Neuronal stem cell (in vitro differentiated cells): Measurements from ENCODE around the gene ZBTB44.
A peak's percentile ranks its signal among the peaks of the same experiment; 100 is the strongest.

Experiments
- DNase-seq: peaks from one replicate; pipeline ENCODE4 v3.0.0-alpha.2; 2013; ENCODE audit warnings: low spot score
- H2AFZ ChIP-seq: one replicate; pipeline ENCODE4 v1.6.1; 2013; ENCODE audit warnings: mild to moderate bottlenecking, low read length, inconsistent platforms
- H2AK5ac ChIP-seq: 2 replicates; pipeline ENCODE4 v1.6.1; 2013; ENCODE audit warnings: low read depth, mild to moderate bottlenecking, inconsistent platforms, low read length, moderate library complexity, mixed read lengths
- H2BK120ac ChIP-seq: 2 replicates; pipeline ENCODE4 v1.6.1; 2013; ENCODE audit warnings: low read depth, mild to moderate bottlenecking, inconsistent platforms, low read length, moderate library complexity, mixed read lengths
- H2BK12ac ChIP-seq: one replicate; pipeline ENCODE4 v1.6.1; 2013; ENCODE audit warnings: low read length, inconsistent platforms
- H2BK15ac ChIP-seq: 2 replicates; pipeline ENCODE4 v1.6.1; 2013; ENCODE audit warnings: mild to moderate bottlenecking, low read length, inconsistent platforms, mixed read lengths
- H2BK5ac ChIP-seq: one replicate; pipeline ENCODE4 v1.6.1; 2013; ENCODE audit warnings: inconsistent platforms, mild to moderate bottlenecking, low read length, moderate library complexity
- H3K14ac ChIP-seq: one replicate; pipeline ENCODE4 v1.6.1; 2013; ENCODE audit warnings: low read length, inconsistent platforms
- H3K18ac ChIP-seq: 2 replicates; pipeline ENCODE4 v1.6.1; 2013; ENCODE audit warnings: low read length, inconsistent platforms
- H3K23ac ChIP-seq: 2 replicates; pipeline ENCODE4 v1.6.1; 2013; ENCODE audit warnings: low read depth, mild to moderate bottlenecking, mixed read lengths, low read length, inconsistent platforms; ENCODE audit not compliant: poor library complexity
- H3K27ac ChIP-seq: replicated peaks from 3 replicates; pipeline ENCODE4 v1.5.1; 2013; ENCODE audit warnings: low read length, inconsistent platforms
- H3K27me3 ChIP-seq, 3 experiments: 2 replicates each; pipeline ENCODE4 v1.6.1; 2013; ENCODE audit warnings: low read length in 3 of 3, mild to moderate bottlenecking in 2 of 3, inconsistent platforms in 1 of 3, low read depth in 1 of 3, mixed read lengths in 1 of 3, moderate library complexity in 1 of 3; ENCODE audit not compliant: control insufficient read depth in 3 of 3, insufficient read depth in 3 of 3
- H3K36me3 ChIP-seq, 2 donors: replicated peaks in 1 of 2; 2 replicates each; pipeline ENCODE4 v1.6.1; 2013; ENCODE audit warnings: low read length in 2 of 2; ENCODE audit not compliant: control insufficient read depth in 2 of 2, insufficient read depth in 2 of 2
- H3K4ac ChIP-seq: 2 replicates; pipeline ENCODE4 v1.6.1; 2013; ENCODE audit warnings: inconsistent platforms, mild to moderate bottlenecking, low read length, moderate library complexity
- H3K4me1 ChIP-seq, 2 donors: 1 replicate in 1 of 2; 2 replicates in 1 of 2; pipeline ENCODE4 v1.6.1; 2013; ENCODE audit warnings: low read length in 2 of 2, low read depth in 1 of 2; ENCODE audit not compliant: control insufficient read depth in 2 of 2, insufficient read depth in 1 of 2
- H3K4me2 ChIP-seq: one replicate; pipeline ENCODE4 v1.6.1; 2013; ENCODE audit warnings: mild to moderate bottlenecking, low read length, inconsistent platforms; ENCODE audit not compliant: insufficient read depth, poor library complexity, severe bottlenecking
- H3K4me3 ChIP-seq, 2 donors: 2 replicates each; pipeline ENCODE4 v1.5.1; 2013; ENCODE audit warnings: low read length in 2 of 2, mild to moderate bottlenecking in 2 of 2, inconsistent platforms in 1 of 2, moderate library complexity in 1 of 2
- H3K79me1 ChIP-seq: one replicate; pipeline ENCODE4 v1.6.1; 2013; ENCODE audit warnings: low read depth, mild to moderate bottlenecking, inconsistent platforms, low read length, moderate library complexity
- H3K9ac ChIP-seq: one replicate; pipeline ENCODE4 v1.6.1; 2013; ENCODE audit warnings: mild to moderate bottlenecking, low read depth, low read length, inconsistent platforms; ENCODE audit not compliant: poor library complexity
- H3K9me3 ChIP-seq, 2 donors: replicated peaks in 1 of 2; 2 replicates each; pipeline versions ENCODE3 to v1.6.1; 2013; ENCODE audit warnings: low read length in 2 of 2, mild to moderate bottlenecking in 2 of 2, inconsistent platforms in 1 of 2, low read depth in 1 of 2, mixed read lengths in 1 of 2, moderate library complexity in 1 of 2; ENCODE audit not compliant: control insufficient read depth in 2 of 2, insufficient read depth in 1 of 2
- H4K8ac ChIP-seq: one replicate; pipeline ENCODE4 v1.6.1; 2013; ENCODE audit warnings: low read depth, mild to moderate bottlenecking, inconsistent platforms, low read length, moderate library complexity
- H4K91ac ChIP-seq: one replicate; pipeline ENCODE4 v1.6.1; 2013; ENCODE audit warnings: low read length, low read depth, mild to moderate bottlenecking, inconsistent platforms; ENCODE audit not compliant: poor library complexity
- WGBS, 2 donors: extraction: QIAGEN DNeasy Blood & Tissue Kit; methylation state at CpG; one replicate each; pipeline ENCODE4 v1.1.7; 2013; ENCODE audit warnings: missing lambda C conversion rate in 2 of 2, mixed read lengths in 1 of 2; ENCODE audit not compliant: insufficient read length in 2 of 2, insufficient replicate concordance in 1 of 2; ENCODE audit errors: extremely low coverage in 2 of 2; 5-methylcytosine and 5-hydroxymethylcytosine counted together

The ZBTB44 gene

GRCh38 chr11:130220311-130221035 lies 94.2 kb downstream of the ZBTB44 start:
- WGBS, 2 donors, result no CpG with 5 or more reads among the region's 19 CpGs
- no peaks in the 10 kb centered on the region for H3K36me3 ChIP-seq

GRCh38 chr11:130219148-130219547 lies 95.6 kb downstream of the ZBTB44 start:
- H3K4ac ChIP-seq, result no peak overlapping the region
- H3K14ac ChIP-seq, result no peak overlapping the region
- no peak overlapping the region for H3K23ac ChIP-seq
- H3K4me1 ChIP-seq, result peaks cover 0 to 9% of the 10 kb centered on the region in 2 donors
- no peak overlapping the region for H2AFZ ChIP-seq
- no peak overlapping the region for H2BK120ac ChIP-seq
- no peak overlapping the region for H3K18ac ChIP-seq
- no peak for DNase-seq
- H4K8ac ChIP-seq, result no peak overlapping the region
- peaks cover 0 to 14% (median 0%) of the 10 kb centered on the region in 3 experiments for H3K27me3 ChIP-seq
- no peaks in the 10 kb centered on the region for H3K36me3 ChIP-seq
- no peak overlapping the region for H2BK15ac ChIP-seq
- H4K91ac ChIP-seq, result no peak overlapping the region
- no CpG with 5 or more reads among the region's 8 CpGs for WGBS, 2 donors
- no peak overlapping the region for H3K27ac ChIP-seq
- no peak overlapping the region for H2AK5ac ChIP-seq
- H2BK12ac ChIP-seq, result no peak overlapping the region
- H3K9ac ChIP-seq, result no peak overlapping the region
- no peak overlapping the region for H3K4me2 ChIP-seq
- peaks cover 0 to 2% of the 10 kb centered on the region in 2 donors for H3K9me3 ChIP-seq
- H3K79me1 ChIP-seq, result no peaks in the 10 kb centered on the region
- H2BK5ac ChIP-seq, result no peak overlapping the region
- H3K4me3 ChIP-seq, result no peak overlapping the region

More at GRCh38 chr11:130220311-130221035, 94.2 kb downstream of the ZBTB44 start:
- Histone ChIP-seq H4K8ac (no peak overlapping the region), H3K23ac (no peak overlapping the region), H4K91ac (no peak overlapping the region), H3K9ac (no peak overlapping the region), H2AFZ (no peak overlapping the region), H3K27me3 (peaks cover 0 to 2% (median 0%) of the 10 kb centered on the region in 3 experiments), H2BK15ac (no peak overlapping the region), H2AK5ac (no peak overlapping the region), H3K14ac (peak overlapping the region; percentile 66), H3K4me2 (no peak overlapping the region), H2BK5ac (no peak overlapping the region), H3K4me1 (peaks cover 0 to 9% of the 10 kb centered on the region in 2 donors), H3K4ac (no peak overlapping the region), H3K18ac (peak overlapping the region; percentile 44), H2BK12ac (no peak overlapping the region), H3K27ac (no peak overlapping the region), H3K9me3 (peaks cover 0 to 2% of the 10 kb centered on the region in 2 donors), H3K79me1 (no peaks in the 10 kb centered on the region), H2BK120ac (no peak overlapping the region), H3K4me3 (no peak overlapping the region)
- no peak for DNase-seq

GRCh38 chr11:130218501-130219070 lies 96.1 kb downstream of the ZBTB44 start:
- Histone ChIP-seq H4K8ac (no peak overlapping the region), H3K36me3 (no peaks in the 10 kb centered on the region), H3K9ac (no peak overlapping the region), H2AFZ (no peak overlapping the region), H3K14ac (no peak overlapping the region), H3K4ac (no peak overlapping the region), H3K27ac (no peak overlapping the region), H3K4me2 (no peak overlapping the region), H2BK12ac (no peak overlapping the region), H4K91ac (no peak overlapping the region), H3K27me3 (peaks cover 0 to 17% (median 0%) of the 10 kb centered on the region in 3 experiments), H2BK15ac (no peak overlapping the region), H3K9me3 (peaks cover 0 to 4% of the 10 kb centered on the region in 2 donors), H3K79me1 (no peaks in the 10 kb centered on the region), H2AK5ac (no peak overlapping the region), H2BK120ac (no peak overlapping the region), H3K4me1 (peaks cover 0 to 9% of the 10 kb centered on the region in 2 donors), H3K4me3 (no peak overlapping the region), H3K23ac (peak overlapping the region; percentile 40), H3K18ac (no peak overlapping the region), H2BK5ac (no peak overlapping the region)
- no peak for DNase-seq
- no CpG with 5 or more reads among the region's 14 CpGs for WGBS, 2 donors
